Suppressor macrophage treated with lipopolysaccharide for 1 hour (primary cell): ENCODE results near the gene CACNA2D4.

Experiments used
- DNase-seq, 3 donors: peaks; one replicate each; pipeline ENCODE4 v3.0.0-alpha.2; 2020 to 2022

CACNA2D4 gene

GRCh38 chr12:1797991-1798640 is 120.3 kb downstream of the CACNA2D4 start:
- DNase-seq, result no peak

GRCh38 chr12:1797011-1797901 is 121.2 kb downstream of the CACNA2D4 start:
- peak; percentile 64 to 82 (median 72) for DNase-seq

GRCh38 chr12:1796515-1797010 is 121.9 kb downstream of the CACNA2D4 start:
- DNase-seq, result peak; percentile 43 to 69 (median 51)

- DNase-seq, result peak; percentile 92 to 96 (median 96)
These were observed 122.5 kb downstream of the CACNA2D4 start for GRCh38 chr12:1795785-1796514.

GRCh38 chr12:1795221-1795784 is 123.1 kb downstream of the CACNA2D4 start:
- DNase-seq, result no peak

- DNase-seq, result no peak
These were observed 123.9 kb downstream of the CACNA2D4 start for GRCh38 chr12:1794440-1795090.

- no peak for DNase-seq
These were observed 124.8 kb downstream of the CACNA2D4 start for GRCh38 chr12:1793426-1794210.

- no peak for DNase-seq
These were observed 126.0 kb downstream of the CACNA2D4 start for GRCh38 chr12:1792406-1792805.

- DNase-seq, result peak; percentile 73 to 81 (median 75)
These were observed 127.2 kb downstream of the CACNA2D4 start for GRCh38 chr12:1791104-1791841.

- no peak for DNase-seq
These were observed 128.0 kb downstream of the CACNA2D4 start for GRCh38 chr12:1790444-1790843.

- DNase-seq, result no peak
These were observed 130.7 kb downstream of the CACNA2D4 start for GRCh38 chr12:1787714-1788113.

- no peak for DNase-seq
These were observed 136.2 kb downstream of the CACNA2D4 start for GRCh38 chr12:1782215-1782614.

GRCh38 chr12:1781772-1782171 is 136.7 kb downstream of the CACNA2D4 start:
- DNase-seq, result no peak

- no peak for DNase-seq
These were observed 138.7 kb downstream of the CACNA2D4 start for GRCh38 chr12:1779783-1780182.

GRCh38 chr12:1778911-1779310 is 139.5 kb downstream of the CACNA2D4 start:
- no peak for DNase-seq

- DNase-seq, result peak in 2 of 3 donors; percentile 21 to 35
These were observed 140.7 kb downstream of the CACNA2D4 start for GRCh38 chr12:1777798-1778197.

- DNase-seq, result peak in 1 of 3 donors; percentile 31
These were observed 142.1 kb downstream of the CACNA2D4 start for GRCh38 chr12:1776170-1776921.

GRCh38 chr12:1773937-1774655 is 144.4 kb downstream of the CACNA2D4 start:
- no peak for DNase-seq

GRCh38 chr12:1769809-1770494 is 148.5 kb downstream of the CACNA2D4 start:
- no peak for DNase-seq
